Gastrocnemius medialis (tissue), 4 donors: Measurements from ENCODE around the gene DHRS7. TPM values are rescaled to one million over a fixed set of nuclear protein-coding genes. Genes with fewer than 3 reads are reported as not detected.
"Not testable (repeated sequence)": the region's sequence is repeated elsewhere in the genome, so short reads cannot be mapped to it uniquely, and the experiment has no call there.

Experiments
- ATAC-seq, 2 donors: fragments of 150-250 bp; one replicate each; pipeline ENCODE4 v1.9.1; 2016
- DNase-seq, 2 donors: peaks; one replicate each; pipeline ENCODE4 v3.0.0-alpha.2; 2019
- H3K27ac ChIP-seq, 4 donors: fragments of 200-600 bp; sonication (generic); 1 replicate in 1 of 4; 2 replicates in 3 of 4; pipeline ENCODE4 v1.5.1; 2016 to 2018; ENCODE audit warnings: mild to moderate bottlenecking in 2 of 4, moderate library complexity in 1 of 4
- H3K27me3 ChIP-seq, 3 donors: fragments of 200-600 bp; sonication (generic) in 2 of 3; 1 replicate in 1 of 3; 2 replicates in 2 of 3; pipeline versions ENCODE4 v1.5.1 to v1.6.0; 2016 to 2019; ENCODE audit warnings: mild to moderate bottlenecking in 1 of 3, moderate library complexity in 1 of 3
- H3K36me3 ChIP-seq, 2 donors: fragments of 200-600 bp; sonication (generic) in 1 of 2; one replicate each; pipeline ENCODE4 v1.5.1; 2017 to 2018
- H3K4me1 ChIP-seq, 2 donors: fragments of 200-600 bp; sonication (generic) in 1 of 2; one replicate each; pipeline ENCODE4 v1.5.1; 2016 to 2017; ENCODE audit warnings: mild to moderate bottlenecking in 2 of 2
- H3K4me3 ChIP-seq, 4 donors: fragments of 200-600 bp; sonication (generic) in 3 of 4; 1 replicate in 1 of 4; 2 replicates in 3 of 4; pipeline ENCODE4 v1.5.1; 2016 to 2019; ENCODE audit warnings: mild to moderate bottlenecking in 2 of 4
- H3K9me3 ChIP-seq, 3 donors: fragments of 200-600 bp; sonication (generic) in 2 of 3; 1 replicate in 1 of 3; 2 replicates in 2 of 3; pipeline ENCODE4 v1.5.1; 2016 to 2019
- POLR2A ChIP-seq, 2 donors: fragments of 450-650 bp; IDR thresholded peaks; one replicate each; pipeline ENCODE4 v1.6.1; 2017; ENCODE audit warnings: antibody characterized with exemption in 2 of 2, mild to moderate bottlenecking in 2 of 2, moderate library complexity in 2 of 2
- in situ Hi-C, 4 donors: fragments of 200-750 bp; cut with MboI; loops; one replicate each; pipeline versions ENCODE4 v1.15.0 to v1.8.0; 2017; ENCODE audit warnings: low sequenced_read_pairs in 4 of 4
- intact Hi-C: fragments of 100-400 bp; cut with DNase I; formaldehyde crosslinking; loops from one replicate; pipeline ENCODE4 v1.15.1; 2023; ENCODE audit warnings: low total_unique reads
- total RNA-seq, 4 donors: library from RNA; depleted of rRNA; stranded (reverse); fragments of >200 nt; gene quantifications; one replicate each; pipeline versions ENCODE4 v1.1.0 to v1.2.3, GENCODE V29; 2016
- TF ChIP-seq, protein P1 (sequence below), 5 experiments: fragments of 450-650 bp in 3 of 5; fragments of 200-600 bp in 2 of 5; sonication (generic) in 2 of 5; IDR thresholded peaks in 4 of 5; conservative IDR thresholded peaks in 1 of 5; 1 replicate in 4 of 5; 2 replicates in 1 of 5; pipeline ENCODE4 v1.5.1; 2016 to 2019; ENCODE audit warnings: antibody characterized with exemption in 5 of 5, mild to moderate bottlenecking in 3 of 5, moderate library complexity in 3 of 5

Gene DHRS7
- total RNA-seq, 4 donors from 2014 or later = 937 to 2,179 (median 1,242) TPM

DNA sequence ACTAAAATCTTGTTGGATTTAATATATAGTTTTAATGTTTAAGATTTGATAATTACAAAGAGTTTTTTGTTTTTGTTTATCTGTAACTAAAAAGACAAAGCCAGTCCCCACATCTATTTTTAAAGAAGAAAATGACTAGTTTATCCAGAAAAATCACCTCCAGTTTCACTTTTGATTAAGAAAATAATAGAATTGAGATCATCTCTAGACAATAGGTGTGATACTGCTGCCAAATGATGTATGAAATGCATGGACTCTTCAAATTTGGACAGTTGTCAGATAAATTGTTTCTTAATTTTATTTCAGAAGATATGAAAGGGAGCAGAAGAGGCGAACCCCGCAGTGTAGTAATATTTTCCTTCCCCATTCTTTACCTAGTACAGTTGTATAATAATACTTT lies 53.5 kb downstream of the DHRS7 start:
- intact Hi-C loops (no loop called here), in situ Hi-C loops (no loop called here)
- peaks cover 0 to 27% of the 10 kb centered on the region in 2 donors for H3K36me3 ChIP-seq
- peaks cover 8 to 16% of the 10 kb centered on the region in 2 donors for H3K4me1 ChIP-seq
- no peaks in the 10 kb centered on the region for H3K27me3 ChIP-seq
- no peak for TF ChIP-seq POLR2A (IDR thresholded peaks at IDR 0.05)
- TF ChIP-seq, protein P1, sequence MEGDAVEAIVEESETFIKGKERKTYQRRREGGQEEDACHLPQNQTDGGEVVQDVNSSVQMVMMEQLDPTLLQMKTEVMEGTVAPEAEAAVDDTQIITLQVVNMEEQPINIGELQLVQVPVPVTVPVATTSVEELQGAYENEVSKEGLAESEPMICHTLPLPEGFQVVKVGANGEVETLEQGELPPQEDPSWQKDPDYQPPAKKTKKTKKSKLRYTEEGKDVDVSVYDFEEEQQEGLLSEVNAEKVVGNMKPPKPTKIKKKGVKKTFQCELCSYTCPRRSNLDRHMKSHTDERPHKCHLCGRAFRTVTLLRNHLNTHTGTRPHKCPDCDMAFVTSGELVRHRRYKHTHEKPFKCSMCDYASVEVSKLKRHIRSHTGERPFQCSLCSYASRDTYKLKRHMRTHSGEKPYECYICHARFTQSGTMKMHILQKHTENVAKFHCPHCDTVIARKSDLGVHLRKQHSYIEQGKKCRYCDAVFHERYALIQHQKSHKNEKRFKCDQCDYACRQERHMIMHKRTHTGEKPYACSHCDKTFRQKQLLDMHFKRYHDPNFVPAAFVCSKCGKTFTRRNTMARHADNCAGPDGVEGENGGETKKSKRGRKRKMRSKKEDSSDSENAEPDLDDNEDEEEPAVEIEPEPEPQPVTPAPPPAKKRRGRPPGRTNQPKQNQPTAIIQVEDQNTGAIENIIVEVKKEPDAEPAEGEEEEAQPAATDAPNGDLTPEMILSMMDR (IDR thresholded peaks at IDR 0.05 in 4 of 5, conservative IDR thresholded peaks at IDR 0.05 in 1 of 5) = no peak
- H3K27ac ChIP-seq = no peak overlapping the region
- DNase-seq (no peak), ATAC-seq (no peak)
- H3K9me3 ChIP-seq = no peaks in the 10 kb centered on the region
- H3K4me3 ChIP-seq = no peak overlapping the region

DNA sequence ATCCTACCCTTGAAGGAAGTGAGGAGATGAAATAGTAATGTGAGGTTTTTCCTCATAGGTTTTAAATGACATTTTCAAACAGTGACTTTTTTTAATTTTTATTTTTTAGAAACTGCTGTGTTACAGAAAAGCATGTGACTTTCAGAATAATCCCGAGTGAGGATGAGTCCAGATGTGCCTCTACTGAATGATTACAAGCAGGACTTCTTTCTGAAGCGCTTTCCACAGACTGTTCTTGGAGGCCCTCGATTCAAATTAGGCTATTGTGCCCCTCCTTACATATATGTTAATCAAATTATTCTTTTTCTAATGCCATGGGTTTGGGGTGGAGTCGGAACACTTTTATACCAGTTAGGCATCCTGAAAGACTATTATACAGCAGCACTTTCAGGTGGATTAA lies 57.7 kb downstream of the DHRS7 start:
- intact Hi-C loops (no loop called here), in situ Hi-C loops (no loop called here)
- peaks cover 38 to 39% of the 10 kb centered on the region in 2 donors for H3K4me1 ChIP-seq

DNA sequence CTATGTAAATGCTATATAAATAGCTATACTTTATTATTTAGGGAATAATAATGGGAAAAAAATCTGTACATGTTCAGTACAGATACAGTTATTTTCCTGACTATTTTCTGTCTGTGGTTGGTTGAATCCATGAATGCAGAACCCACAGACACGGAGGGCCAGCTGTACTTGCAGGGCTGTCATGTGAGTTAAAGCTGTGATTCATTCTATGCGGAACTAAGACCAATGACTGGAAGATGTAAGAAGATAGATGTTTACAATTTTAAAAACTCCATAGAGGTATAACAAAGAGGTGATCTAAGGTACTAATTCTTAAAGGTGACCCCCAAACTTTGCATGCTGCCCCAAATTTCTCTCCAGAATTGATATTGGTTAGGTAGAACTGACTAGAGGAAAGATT lies 58.9 kb downstream of the DHRS7 start:
- Histone ChIP-seq H3K4me1 (peaks cover 43 to 46% of the 10 kb centered on the region in 2 donors), H3K36me3 (peaks cover 0 to 16% of the 10 kb centered on the region in 2 donors), H3K4me3 (no peak overlapping the region), H3K9me3 (no peaks in the 10 kb centered on the region), H3K27me3 (no peaks in the 10 kb centered on the region), H3K27ac (peak overlapping the region; percentile 50 to 79 (median 60))
- TF ChIP-seq, protein P1 (IDR thresholded peaks at IDR 0.05 in 4 of 5, conservative IDR thresholded peaks at IDR 0.05 in 1 of 5) = no peak
- TF ChIP-seq POLR2A (IDR thresholded peaks at IDR 0.05) = no peak
- ATAC-seq (peak; percentile 88 to 97), DNase-seq (peak; percentile 33 to 50)
- intact Hi-C loops = no loop called here
- in situ Hi-C loops = no loop called here

More for the DNA sequence above, 57.7 kb downstream of the DHRS7 start:
- no peak for TF ChIP-seq POLR2A (IDR thresholded peaks at IDR 0.05)
- TF ChIP-seq, protein P1 (IDR thresholded peaks at IDR 0.05 in 4 of 5, conservative IDR thresholded peaks at IDR 0.05 in 1 of 5) = no peak
- Histone ChIP-seq H3K4me3 (no peak overlapping the region), H3K27me3 (no peaks in the 10 kb centered on the region), H3K36me3 (peaks cover 0 to 16% of the 10 kb centered on the region in 2 donors), H3K9me3 (no peaks in the 10 kb centered on the region), H3K27ac (peak overlapping the region; percentile 15 to 79 (median 60))
- DNase-seq (no peak), ATAC-seq (no peak)

DNA sequence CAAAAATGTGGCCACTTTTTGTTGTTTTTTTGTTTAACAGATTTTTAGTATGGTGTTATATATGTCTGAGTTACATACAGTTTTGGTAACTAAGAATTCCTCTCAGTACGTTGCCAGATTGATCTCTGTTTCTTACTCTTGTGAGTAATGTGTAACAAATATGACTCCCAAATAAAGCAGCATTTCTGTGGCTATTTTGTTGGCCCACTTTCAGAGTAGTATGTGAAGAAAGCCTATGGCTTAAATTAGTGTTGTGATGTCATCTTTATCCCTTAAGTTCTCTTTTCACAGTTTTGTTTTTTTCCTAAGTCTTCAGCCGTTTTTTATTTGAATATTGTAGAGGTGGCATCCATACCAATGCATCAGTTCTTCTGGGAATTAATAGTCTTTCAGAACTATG lies 62.8 kb downstream of the DHRS7 start:
- Histone ChIP-seq H3K27ac (peak overlapping the region; percentile 24 to 59 (median 58)), H3K27me3 (no peaks in the 10 kb centered on the region), H3K36me3 (peaks cover 0 to under 1% of the 10 kb centered on the region in 2 donors), H3K9me3 (no peaks in the 10 kb centered on the region), H3K4me3 (peak overlapping the region in 2 of 4 donors; percentile 2 to 29), H3K4me1 (peaks cover 55 to 64% of the 10 kb centered on the region in 2 donors)
- TF ChIP-seq, protein P1 (IDR thresholded peaks at IDR 0.05 in 4 of 5, conservative IDR thresholded peaks at IDR 0.05 in 1 of 5) = no peak
- TF ChIP-seq POLR2A (IDR thresholded peaks at IDR 0.05) = no peak
- no peak for ATAC-seq
- no peak for DNase-seq
- intact Hi-C loops = loop anchor here (2.0 kb wide), 1 partner anchor 50 kb away; no protein-coding TSS in a partner anchor
- in situ Hi-C loops = no loop called here

DNA sequence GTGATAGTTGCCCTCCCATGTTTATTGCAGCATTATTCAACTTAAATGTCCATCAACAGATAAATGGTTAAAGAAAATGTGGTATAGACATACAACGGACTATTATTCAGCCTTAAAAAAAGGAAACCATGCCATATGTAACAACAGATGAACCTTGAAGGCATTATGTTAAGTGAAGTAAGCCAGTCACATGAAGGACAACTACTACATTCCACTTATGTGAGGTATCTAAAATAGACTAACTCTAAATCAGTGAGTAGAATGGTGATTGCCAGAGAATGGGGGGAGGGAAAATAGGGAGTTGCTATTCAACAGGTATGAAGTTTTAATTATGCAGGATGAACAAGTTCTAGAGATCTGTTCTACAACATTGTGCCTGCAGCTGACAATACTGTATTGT lies 63.4 kb downstream of the DHRS7 start:
- peak overlapping the region; percentile 24 to 59 (median 58) for H3K27ac ChIP-seq
- peaks cover 55 to 70% of the 10 kb centered on the region in 2 donors for H3K4me1 ChIP-seq
- H3K4me3 ChIP-seq = no peak overlapping the region
- no peaks in the 10 kb centered on the region for H3K27me3 ChIP-seq
- DNase-seq = no peak
- H3K36me3 ChIP-seq = no peaks in the 10 kb centered on the region
- in situ Hi-C loops = no loop called here
- TF ChIP-seq, protein P1 (IDR thresholded peaks at IDR 0.05 in 4 of 5, conservative IDR thresholded peaks at IDR 0.05 in 1 of 5) = no peak
- no peak for TF ChIP-seq POLR2A (IDR thresholded peaks at IDR 0.05)
- intact Hi-C loops = loop anchor here (2.0 kb wide), 1 partner anchor 51 kb away; no protein-coding TSS in a partner anchor
- peak; percentile 45 to 81 for ATAC-seq
- no peaks in the 10 kb centered on the region for H3K9me3 ChIP-seq

DNA sequence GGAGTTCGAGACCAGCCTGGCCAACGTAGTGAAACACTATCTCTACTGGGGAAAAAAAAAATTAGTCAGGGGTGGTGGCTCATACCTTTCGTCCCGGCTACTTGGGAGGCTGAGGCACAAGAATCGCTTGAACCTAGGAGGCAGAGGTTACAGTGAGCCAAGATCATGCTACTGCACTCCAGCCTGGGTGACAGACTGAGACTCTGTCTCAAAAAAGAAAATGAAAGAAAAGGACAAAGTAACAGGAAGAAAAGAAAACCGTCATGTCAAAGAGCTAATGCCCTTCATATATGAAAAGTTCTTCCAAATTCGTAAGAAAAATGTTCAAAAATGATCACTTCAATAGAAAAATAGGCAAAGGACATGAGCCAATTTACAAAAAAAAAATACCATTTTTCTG lies 65.3 kb downstream of the DHRS7 start:
- DNase-seq, H3K4me3 ChIP-seq, H3K36me3 ChIP-seq, H3K27me3 ChIP-seq, ATAC-seq, H3K9me3 ChIP-seq: not testable (repeated sequence)
- intact Hi-C loops = loop anchor here (10.0 kb wide), 1 partner anchor 1045 kb away; no protein-coding TSS in a partner anchor
- Histone ChIP-seq H3K27ac (peak overlapping the region in 1 of 4 donors; percentile 24), H3K4me1 (peaks cover 58 to 72% of the 10 kb centered on the region in 2 donors)
- in situ Hi-C loops = loop anchor here in 2 of 4 donors (10.0 kb wide), 2 partner anchors 65 to 155 kb away; partner anchors contain the start of gene DHRS7 (in 2 of the 2)
